SK-N-SH treated with all-trans-retinoic acid at 6 μM for 48 hours (cell line): ENCODE results near the gene SDC3.

Source experiments
- ARNTL ChIP-seq: fragments of 450-650 bp; formaldehyde crosslinking; IDR thresholded peaks from 2 replicates; pipeline ENCODE4 v1.5.0; 2020; ENCODE audit warnings: low read depth, mild to moderate bottlenecking, moderate library complexity, borderline replicate concordance
- CSDC2 ChIP-seq: fragments of 250-450 bp; sonication (Bioruptor Pico); IDR thresholded peaks from 2 replicates; pipeline ENCODE4 v1.5.0; 2020; ENCODE audit warnings: mild to moderate bottlenecking, moderate library complexity
- GLIS3 ChIP-seq: fragments of 250-450 bp; sonication (Bioruptor Pico); IDR thresholded peaks from 2 replicates; pipeline ENCODE4 v1.5.0; 2020; ENCODE audit warnings: mild to moderate bottlenecking, moderate library complexity
- RARB ChIP-seq: fragments of 250-450 bp; sonication (Bioruptor Pico); IDR thresholded peaks from 2 replicates; pipeline ENCODE4 v1.8.0; 2021; ENCODE audit warnings: mild to moderate bottlenecking, moderate library complexity
- SNAI2 ChIP-seq: fragments of 250-450 bp; sonication (Bioruptor Pico); IDR thresholded peaks from 2 replicates; pipeline ENCODE4 v1.5.0; 2020; ENCODE audit warnings: mild to moderate bottlenecking, moderate library complexity
- TCF4 ChIP-seq: fragments of 250-450 bp; sonication (Bioruptor Pico); IDR thresholded peaks from 2 replicates; pipeline ENCODE4 v1.8.0; 2021; ENCODE audit warnings: mild to moderate bottlenecking, moderate library complexity, borderline replicate concordance
- ZFP30 ChIP-seq: fragments of 450-650 bp; formaldehyde crosslinking; IDR thresholded peaks from 2 replicates; pipeline ENCODE4 v1.5.0; 2022; ENCODE audit warnings: mild to moderate bottlenecking, moderate library complexity
- TF ChIP-seq, protein P1 (sequence below): fragments of 250-450 bp; sonication (Bioruptor Pico); IDR thresholded peaks from 2 replicates; pipeline ENCODE4 v1.5.0; 2020; ENCODE audit warnings: mild to moderate bottlenecking, moderate library complexity
- TF ChIP-seq, protein P2 (sequence below): fragments of 250-450 bp; sonication (Bioruptor Pico); IDR thresholded peaks from 2 replicates; pipeline ENCODE4 v1.8.0; 2020; ENCODE audit warnings: mild to moderate bottlenecking, moderate library complexity, borderline replicate concordance

DNA sequence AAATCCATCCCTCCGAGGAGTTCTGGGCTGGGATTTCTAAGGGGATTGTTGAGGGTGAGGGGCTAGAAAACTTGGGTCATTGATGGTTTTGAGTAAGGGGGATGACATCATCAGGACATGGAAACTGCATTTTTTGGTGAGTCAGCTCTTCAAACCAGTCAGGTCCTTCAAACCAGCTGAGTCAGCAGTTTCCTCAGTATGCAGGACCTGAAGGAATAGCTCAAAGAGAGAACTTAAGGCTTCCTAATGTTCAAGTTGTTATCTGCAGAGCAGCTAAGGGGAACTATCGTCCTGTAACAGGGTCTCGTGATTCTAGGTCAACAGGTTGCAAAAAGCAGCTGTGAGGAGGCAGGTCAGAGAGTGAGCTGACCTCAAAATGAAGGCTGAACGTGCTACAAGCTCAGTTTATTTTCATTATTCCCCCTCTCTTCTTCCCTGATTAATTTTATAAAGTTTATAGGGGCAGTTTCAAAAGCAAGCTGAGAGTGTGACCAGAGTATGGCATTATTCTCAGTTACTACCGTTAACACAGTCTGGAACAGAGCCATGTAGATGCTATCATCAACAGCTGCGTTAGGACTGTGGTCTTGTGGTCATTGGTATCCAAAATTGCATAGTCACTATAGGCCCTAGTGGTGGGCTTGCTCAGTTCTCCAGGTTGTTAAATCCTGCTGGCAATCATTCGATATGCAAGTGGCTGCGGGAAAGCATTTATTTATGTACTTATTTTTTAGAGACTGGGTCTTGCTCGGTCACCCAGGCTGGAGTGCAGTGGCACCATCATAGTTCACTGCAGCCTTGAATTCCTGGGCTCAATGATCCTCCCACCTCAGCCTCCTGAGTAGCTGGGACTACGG is 10.7 kb upstream of the SDC3 start:
- TF ChIP-seq, protein P1, sequence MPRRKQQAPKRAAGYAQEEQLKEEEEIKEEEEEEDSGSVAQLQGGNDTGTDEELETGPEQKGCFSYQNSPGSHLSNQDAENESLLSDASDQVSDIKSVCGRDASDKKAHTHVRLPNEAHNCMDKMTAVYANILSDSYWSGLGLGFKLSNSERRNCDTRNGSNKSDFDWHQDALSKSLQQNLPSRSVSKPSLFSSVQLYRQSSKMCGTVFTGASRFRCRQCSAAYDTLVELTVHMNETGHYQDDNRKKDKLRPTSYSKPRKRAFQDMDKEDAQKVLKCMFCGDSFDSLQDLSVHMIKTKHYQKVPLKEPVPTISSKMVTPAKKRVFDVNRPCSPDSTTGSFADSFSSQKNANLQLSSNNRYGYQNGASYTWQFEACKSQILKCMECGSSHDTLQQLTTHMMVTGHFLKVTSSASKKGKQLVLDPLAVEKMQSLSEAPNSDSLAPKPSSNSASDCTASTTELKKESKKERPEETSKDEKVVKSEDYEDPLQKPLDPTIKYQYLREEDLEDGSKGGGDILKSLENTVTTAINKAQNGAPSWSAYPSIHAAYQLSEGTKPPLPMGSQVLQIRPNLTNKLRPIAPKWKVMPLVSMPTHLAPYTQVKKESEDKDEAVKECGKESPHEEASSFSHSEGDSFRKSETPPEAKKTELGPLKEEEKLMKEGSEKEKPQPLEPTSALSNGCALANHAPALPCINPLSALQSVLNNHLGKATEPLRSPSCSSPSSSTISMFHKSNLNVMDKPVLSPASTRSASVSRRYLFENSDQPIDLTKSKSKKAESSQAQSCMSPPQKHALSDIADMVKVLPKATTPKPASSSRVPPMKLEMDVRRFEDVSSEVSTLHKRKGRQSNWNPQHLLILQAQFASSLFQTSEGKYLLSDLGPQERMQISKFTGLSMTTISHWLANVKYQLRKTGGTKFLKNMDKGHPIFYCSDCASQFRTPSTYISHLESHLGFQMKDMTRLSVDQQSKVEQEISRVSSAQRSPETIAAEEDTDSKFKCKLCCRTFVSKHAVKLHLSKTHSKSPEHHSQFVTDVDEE (CRISPR knock-in tag), result 0 out of 2 replicates have a peak, but pooled peaks have one; percentile 31
- TF ChIP-seq, protein P2, sequence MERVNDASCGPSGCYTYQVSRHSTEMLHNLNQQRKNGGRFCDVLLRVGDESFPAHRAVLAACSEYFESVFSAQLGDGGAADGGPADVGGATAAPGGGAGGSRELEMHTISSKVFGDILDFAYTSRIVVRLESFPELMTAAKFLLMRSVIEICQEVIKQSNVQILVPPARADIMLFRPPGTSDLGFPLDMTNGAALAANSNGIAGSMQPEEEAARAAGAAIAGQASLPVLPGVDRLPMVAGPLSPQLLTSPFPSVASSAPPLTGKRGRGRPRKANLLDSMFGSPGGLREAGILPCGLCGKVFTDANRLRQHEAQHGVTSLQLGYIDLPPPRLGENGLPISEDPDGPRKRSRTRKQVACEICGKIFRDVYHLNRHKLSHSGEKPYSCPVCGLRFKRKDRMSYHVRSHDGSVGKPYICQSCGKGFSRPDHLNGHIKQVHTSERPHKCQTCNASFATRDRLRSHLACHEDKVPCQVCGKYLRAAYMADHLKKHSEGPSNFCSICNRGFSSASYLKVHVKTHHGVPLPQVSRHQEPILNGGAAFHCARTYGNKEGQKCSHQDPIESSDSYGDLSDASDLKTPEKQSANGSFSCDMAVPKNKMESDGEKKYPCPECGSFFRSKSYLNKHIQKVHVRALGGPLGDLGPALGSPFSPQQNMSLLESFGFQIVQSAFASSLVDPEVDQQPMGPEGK, result no peak
- no peak for TF ChIP-seq TCF4 (CRISPR knock-in tag)
- TF ChIP-seq SNAI2 (CRISPR knock-in tag), result no peak
- TF ChIP-seq GLIS3 (CRISPR knock-in tag), result no peak
- TF ChIP-seq RARB, result no peak
- TF ChIP-seq ARNTL, result no peak
- no peak for TF ChIP-seq ZFP30 (CRISPR knock-in tag)
- no peak for TF ChIP-seq CSDC2 (CRISPR knock-in tag)
